Measurements from ENCODE around the gene HELZ. TPM values are rescaled to one million over a fixed set of nuclear protein-coding genes. Genes with fewer than 3 reads are reported as not detected.
A peak's percentile ranks its signal among the peaks of the same experiment; 100 is the strongest.

Gene HELZ
- total and polyA plus RNA-seq, 2 of the 8 experiments (the other 6 are each of a cell fraction or from before 2014, with no cell fraction given): 10.0 to 48.7 TPM

DNA sequence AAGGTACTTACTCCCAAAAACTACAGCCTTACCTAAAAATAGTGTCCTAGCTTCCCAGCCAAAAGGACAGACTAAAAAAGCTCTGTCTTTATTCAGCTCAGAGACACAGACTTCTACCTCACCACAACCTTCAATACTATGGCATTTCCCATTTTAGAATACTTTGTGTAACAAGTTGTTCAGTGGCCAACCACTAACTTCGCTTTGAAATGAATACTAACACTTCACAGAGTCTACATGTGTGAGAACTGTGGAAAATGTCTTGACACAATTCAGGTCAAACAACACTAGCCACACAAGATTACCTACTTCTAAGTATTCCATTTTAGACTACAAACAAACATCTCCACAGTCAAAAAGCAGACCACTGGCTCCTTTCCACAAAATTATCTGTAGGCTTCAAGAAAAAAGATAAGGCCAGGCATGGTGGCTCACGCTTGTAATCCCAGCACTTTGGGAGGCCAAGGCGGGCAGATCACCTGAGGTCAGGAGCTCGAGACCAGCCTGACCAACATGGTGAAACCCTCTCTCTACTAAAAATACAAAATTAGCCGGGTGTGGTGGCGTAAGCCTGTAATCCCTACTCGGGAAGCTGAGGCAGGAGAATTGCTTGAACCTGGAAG lies 3.2 kb downstream of the HELZ start:
- H4K8ac ChIP-seq (ENCODE audit: extremely low read depth, insufficient read depth, low read length): no peak overlapping the region
- ChIA-PET CTCF (ENCODE audit: partially characterized antibody) (no interaction called here), POLR2A (ENCODE audit: partially characterized antibody) (no interaction called here)
- H3K79me2 ChIP-seq (ENCODE audit: control insufficient read depth in 1 of 2, insufficient read depth in 2 of 2, low read length in 2 of 2): peaks cover 0 to 38% of the 10 kb centered on the region in 2 experiments; a peak in 2 of 4 replicates
- H3K4ac ChIP-seq (replicated peaks; ENCODE audit: insufficient read length, low read depth, low read length): no peak overlapping the region
- H2BK120ac ChIP-seq (replicated peaks; ENCODE audit: low read depth, low read length): no peak overlapping the region
- no peak overlapping the region for H2AK5ac ChIP-seq (ENCODE audit: low read depth, low read length)
- no peak overlapping the region for H3K4me2 ChIP-seq (ENCODE audit: insufficient read depth in 1 of 2, low read depth in 2 of 2, low read length in 2 of 2)
- whole genome bisulfite sequencing, 2 experiments (ENCODE audit: extremely low coverage in 1 of 2, insufficient coverage in 1 of 2, insufficient read length in 1 of 2, insufficient replicate concordance in 2 of 2, low coverage in 1 of 2, low lambda C conversion rate in 2 of 2, missing lambda C conversion rate in 1 of 2): 90% methylated on average over 7 of the region's 7 CpGs; no CpG with 5 or more reads in 1 of the 2 experiments
- H3K14ac ChIP-seq (ENCODE audit: insufficient read length): no peak overlapping the region
- no peak overlapping the region for H2BK20ac ChIP-seq (ENCODE audit: low read length)
- no peaks in the 10 kb centered on the region for H3K79me1 ChIP-seq (ENCODE audit: low read depth, low read length)
- H3K27ac ChIP-seq (ENCODE audit: low read depth, low read length): no peak overlapping the region
- H3K4me1 ChIP-seq (replicated peaks in 1 of 4; ENCODE audit: control insufficient read depth in 3 of 4, insufficient read depth in 4 of 4, low read length in 3 of 4): peaks cover 3 to 6% (median 4%) of the 10 kb centered on the region in 4 experiments; a peak in 6 of 7 replicates
- H2BK12ac ChIP-seq (ENCODE audit: low read depth, low read length): no peak overlapping the region
- peaks cover 4 to 28% (median 6%) of the 10 kb centered on the region in 4 experiments for H3K36me3 ChIP-seq (ENCODE audit: control insufficient read depth in 2 of 4, insufficient read depth in 4 of 4, low read length in 3 of 4)
- H3K27me3 ChIP-seq (replicated peaks in 1 of 4; ENCODE audit: control insufficient read depth in 3 of 4, extremely low read depth in 1 of 4, insufficient read depth in 3 of 4, low read length in 3 of 4): no peaks in the 10 kb centered on the region
- DNase-seq (ENCODE audit: low read depth in 1 of 2, low spot score in 2 of 2): peak in 1 of 2 experiments; percentile 27
- no peak overlapping the region for H4K5ac ChIP-seq (ENCODE audit: insufficient read length, low read depth, low read length)
- no peak overlapping the region for H4K91ac ChIP-seq (replicated peaks; ENCODE audit: insufficient read length, low read length)
- peaks cover 7% of the 10 kb centered on the region for H3K23me2 ChIP-seq (ENCODE audit: low read depth, low read length)
- H3K18ac ChIP-seq (ENCODE audit: extremely low read depth, low read length): no peak overlapping the region
- no peak overlapping the region for H2BK15ac ChIP-seq (ENCODE audit: low read length)
- H3K56ac ChIP-seq (replicated peaks; ENCODE audit: insufficient read length, low read depth, low read length): no peak overlapping the region
- H3K9ac ChIP-seq (replicated peaks in 1 of 4; ENCODE audit: extremely low read depth in 1 of 4, low read depth in 3 of 4, low read length in 3 of 4): no peak overlapping the region
- no peak overlapping the region for H3K4me3 ChIP-seq (ENCODE audit: extremely low read depth in 1 of 4, insufficient read depth in 2 of 4, low read depth in 3 of 4, low read length in 4 of 4)
- H2BK5ac ChIP-seq (ENCODE audit: low read depth, low read length): no peak overlapping the region
- no peak overlapping the region for H2AFZ ChIP-seq (ENCODE audit: low read length)
- H4K20me1 ChIP-seq (replicated peaks in 1 of 2; ENCODE audit: control insufficient read depth in 1 of 2, insufficient read depth in 2 of 2, low read length in 2 of 2): no peaks in the 10 kb centered on the region
- no peaks in the 10 kb centered on the region for H3K9me3 ChIP-seq (ENCODE audit: insufficient read depth in 2 of 2, low read depth in 1 of 2, low read length in 1 of 2)
- H3K23ac ChIP-seq (ENCODE audit: insufficient read length): no peak overlapping the region
- FAIRE-seq: no peak
- TF ChIP-seq, protein P1, sequence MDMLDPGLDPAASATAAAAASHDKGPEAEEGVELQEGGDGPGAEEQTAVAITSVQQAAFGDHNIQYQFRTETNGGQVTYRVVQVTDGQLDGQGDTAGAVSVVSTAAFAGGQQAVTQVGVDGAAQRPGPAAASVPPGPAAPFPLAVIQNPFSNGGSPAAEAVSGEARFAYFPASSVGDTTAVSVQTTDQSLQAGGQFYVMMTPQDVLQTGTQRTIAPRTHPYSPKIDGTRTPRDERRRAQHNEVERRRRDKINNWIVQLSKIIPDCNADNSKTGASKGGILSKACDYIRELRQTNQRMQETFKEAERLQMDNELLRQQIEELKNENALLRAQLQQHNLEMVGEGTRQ (IDR thresholded peaks at IDR 0.05; ENCODE audit: low read length): no peak
- no peak for TF ChIP-seq ZNF274 (IDR thresholded peaks at IDR 0.05; ENCODE audit: borderline replicate concordance, extremely low read depth, low read length)
- TF ChIP-seq, protein P2, sequence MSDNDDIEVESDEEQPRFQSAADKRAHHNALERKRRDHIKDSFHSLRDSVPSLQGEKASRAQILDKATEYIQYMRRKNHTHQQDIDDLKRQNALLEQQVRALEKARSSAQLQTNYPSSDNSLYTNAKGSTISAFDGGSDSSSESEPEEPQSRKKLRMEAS (IDR thresholded peaks at IDR 0.05): no peak
- TF ChIP-seq ASH2L (IDR thresholded peaks at IDR 0.05; ENCODE audit: low read length): no peak
- TF ChIP-seq CBX5 (IDR thresholded peaks at IDR 0.05; ENCODE audit: low read depth, low read length): no peak
- TF ChIP-seq TEAD4 (IDR thresholded peaks at IDR 0.05; ENCODE audit: low read depth, low read length): no peak
- TF ChIP-seq TBP (IDR thresholded peaks at IDR 0.05; ENCODE audit: low read depth, low read length): no peak
- no peak for TF ChIP-seq RBBP5 (IDR thresholded peaks at IDR 0.05; ENCODE audit: borderline replicate concordance, low read depth, low read length)
- TF ChIP-seq TAF7 (optimal IDR thresholded peaks at IDR 0.05; ENCODE audit: borderline replicate concordance, low read depth, low read length): no peak
- TF ChIP-seq BCL11A (IDR thresholded peaks at IDR 0.05; ENCODE audit: low read depth in 2 of 2, low read length in 2 of 2): no peak
- no peak for TF ChIP-seq SIRT6 (IDR thresholded peaks at IDR 0.05; ENCODE audit: low read length)
- no peak for TF ChIP-seq JUN (IDR thresholded peaks at IDR 0.05; ENCODE audit: low read depth, low read length)
- no peak for TF ChIP-seq YY1 (IDR thresholded peaks at IDR 0.05; ENCODE audit: low read depth, low read length)
